Measurements from ENCODE around the gene PRKD3. TPM values are rescaled to one million over a fixed set of nuclear protein-coding genes. Genes with fewer than 3 reads are reported as not detected.

The PRKD3 gene
- total and polyA plus RNA-seq, 9 of the 15 experiments (the other 6 are each of a cell fraction or from before 2014, with no cell fraction given), result 4.7 to 26.7 (median 17.0) TPM

DNA sequence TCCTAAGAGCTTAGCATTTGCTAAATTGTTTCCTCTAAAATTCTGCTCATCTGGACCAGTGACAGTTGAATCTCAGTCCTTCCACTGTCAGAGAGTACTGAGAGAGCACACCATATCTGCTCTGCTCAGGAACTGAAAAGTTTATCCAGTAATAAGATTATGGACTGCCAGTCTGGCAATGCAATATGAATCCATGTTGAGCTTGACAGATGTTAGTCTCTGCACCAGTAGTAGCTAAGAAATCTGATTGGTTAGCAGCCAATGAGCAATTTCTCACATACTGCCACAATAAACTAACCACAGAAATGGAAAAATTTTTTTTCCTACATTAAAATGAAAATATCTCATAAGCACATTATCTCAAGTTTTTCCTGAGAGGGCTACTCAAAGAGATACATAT, 2.3 kb downstream of the PRKD3 start:
- DNase-seq (ENCODE audit: extremely low read depth in 1 of 4, low spot score in 3 of 4), result peak in 1 of 4 experiments; percentile 12
- CTCF ChIA-PET (ENCODE audit: low intra/inter-chr PET ratio), result no interaction called here
- Histone ChIP-seq H3K27me3 (ENCODE audit: control insufficient read depth in 2 of 2, insufficient read depth in 2 of 2, low read length in 2 of 2) (no peaks in the 10 kb centered on the region), H4K20me1 (replicated peaks; ENCODE audit: control insufficient read depth, insufficient read depth, low read length) (no peaks in the 10 kb centered on the region), H3K9ac (ENCODE audit: insufficient read depth in 1 of 2, low read depth in 2 of 2, low read length in 2 of 2) (no peak overlapping the region), H3K9me3 (replicated peaks; ENCODE audit: control insufficient read depth, insufficient read depth, low read depth, low read length) (no peaks in the 10 kb centered on the region), H3K4me3 (no peak overlapping the region), H3K9me1 (ENCODE audit: control insufficient read depth, insufficient read depth, low read length) (no peaks in the 10 kb centered on the region), H3K36me3 (ENCODE audit: control insufficient read depth, insufficient read depth, low read length) (peaks cover 6% of the 10 kb centered on the region; the same call in 1 of the 3 replicates), H3K27ac (ENCODE audit: extremely low read depth, low read depth, low read length) (no peak overlapping the region), H3K4me1 (replicated peaks in 1 of 2; ENCODE audit: control insufficient read depth in 2 of 2, insufficient read depth in 2 of 2, low read length in 2 of 2) (peaks cover 12 to 14% of the 10 kb centered on the region in 2 experiments), H3K79me2 (ENCODE audit: control insufficient read depth, insufficient read depth, low read length) (peaks cover 29% of the 10 kb centered on the region), H3K4me2 (ENCODE audit: insufficient read depth, low read length) (no peak overlapping the region), H2AFZ (ENCODE audit: low read depth, low read length) (no peak overlapping the region)
- peak; percentile 60 to 70 for TF ChIP-seq KDM1A (IDR thresholded peaks at IDR 0.05)
- TF ChIP-seq, protein P1, sequence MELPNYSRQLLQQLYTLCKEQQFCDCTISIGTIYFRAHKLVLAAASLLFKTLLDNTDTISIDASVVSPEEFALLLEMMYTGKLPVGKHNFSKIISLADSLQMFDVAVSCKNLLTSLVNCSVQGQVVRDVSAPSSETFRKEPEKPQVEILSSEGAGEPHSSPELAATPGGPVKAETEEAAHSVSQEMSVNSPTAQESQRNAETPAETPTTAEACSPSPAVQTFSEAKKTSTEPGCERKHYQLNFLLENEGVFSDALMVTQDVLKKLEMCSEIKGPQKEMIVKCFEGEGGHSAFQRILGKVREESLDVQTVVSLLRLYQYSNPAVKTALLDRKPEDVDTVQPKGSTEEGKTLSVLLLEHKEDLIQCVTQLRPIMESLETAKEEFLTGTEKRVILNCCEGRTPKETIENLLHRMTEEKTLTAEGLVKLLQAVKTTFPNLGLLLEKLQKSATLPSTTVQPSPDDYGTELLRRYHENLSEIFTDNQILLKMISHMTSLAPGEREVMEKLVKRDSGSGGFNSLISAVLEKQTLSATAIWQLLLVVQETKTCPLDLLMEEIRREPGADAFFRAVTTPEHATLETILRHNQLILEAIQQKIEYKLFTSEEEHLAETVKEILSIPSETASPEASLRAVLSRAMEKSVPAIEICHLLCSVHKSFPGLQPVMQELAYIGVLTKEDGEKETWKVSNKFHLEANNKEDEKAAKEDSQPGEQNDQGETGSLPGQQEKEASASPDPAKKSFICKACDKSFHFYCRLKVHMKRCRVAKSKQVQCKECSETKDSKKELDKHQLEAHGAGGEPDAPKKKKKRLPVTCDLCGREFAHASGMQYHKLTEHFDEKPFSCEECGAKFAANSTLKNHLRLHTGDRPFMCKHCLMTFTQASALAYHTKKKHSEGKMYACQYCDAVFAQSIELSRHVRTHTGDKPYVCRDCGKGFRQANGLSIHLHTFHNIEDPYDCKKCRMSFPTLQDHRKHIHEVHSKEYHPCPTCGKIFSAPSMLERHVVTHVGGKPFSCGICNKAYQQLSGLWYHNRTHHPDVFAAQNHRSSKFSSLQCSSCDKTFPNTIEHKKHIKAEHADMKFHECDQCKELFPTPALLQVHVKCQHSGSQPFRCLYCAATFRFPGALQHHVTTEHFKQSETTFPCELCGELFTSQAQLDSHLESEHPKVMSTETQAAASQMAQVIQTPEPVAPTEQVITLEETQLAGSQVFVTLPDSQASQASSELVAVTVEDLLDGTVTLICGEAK (IDR thresholded peaks at IDR 0.05), result no peak
- TF ChIP-seq, protein P1 (CRISPR knock-in tag; IDR thresholded peaks at IDR 0.05), result no peak
- TF ChIP-seq CBFA2T3 (IDR thresholded peaks at IDR 0.05), result peak; percentile 70
- peak; percentile 30 for TF ChIP-seq CBFA2T2 (conservative IDR thresholded peaks at IDR 0.05)
- TF ChIP-seq TCF3 (CRISPR knock-in tag; IDR thresholded peaks at IDR 0.05), result peak; percentile 31; the same call in 1 of the 2 replicates
- TF ChIP-seq NFYB (IDR thresholded peaks at IDR 0.05; ENCODE audit: extremely low read depth, insufficient read length), result peak; percentile 31
- no peak for TF ChIP-seq ZNF445 (CRISPR knock-in tag; IDR thresholded peaks at IDR 0.05; ENCODE audit: low read depth)
- TF ChIP-seq, protein P2, sequence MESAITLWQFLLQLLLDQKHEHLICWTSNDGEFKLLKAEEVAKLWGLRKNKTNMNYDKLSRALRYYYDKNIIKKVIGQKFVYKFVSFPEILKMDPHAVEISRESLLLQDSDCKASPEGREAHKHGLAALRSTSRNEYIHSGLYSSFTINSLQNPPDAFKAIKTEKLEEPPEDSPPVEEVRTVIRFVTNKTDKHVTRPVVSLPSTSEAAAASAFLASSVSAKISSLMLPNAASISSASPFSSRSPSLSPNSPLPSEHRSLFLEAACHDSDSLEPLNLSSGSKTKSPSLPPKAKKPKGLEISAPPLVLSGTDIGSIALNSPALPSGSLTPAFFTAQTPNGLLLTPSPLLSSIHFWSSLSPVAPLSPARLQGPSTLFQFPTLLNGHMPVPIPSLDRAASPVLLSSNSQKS (CRISPR knock-in tag; IDR thresholded peaks at IDR 0.05), result no peak
- POLR2A ChIA-PET, result interaction anchor here (0.6 to 2.3 kb wide), 4 partner anchors 9 to 64 kb away, joined by 3 to 8 read pairs (median 6); no protein-coding TSS in a partner anchor
- in situ Hi-C loops (cut with MboI) (no loop called here), intact Hi-C loops (cut with micrococcal nuclease) (no loop called here)
- BruUV-seq (replicated peaks), result no TSS peak
- peak; percentile 37 for FAIRE-seq
- no peak for ATAC-seq
